Nephron progenitor cell (in vitro differentiated cells): Measurements from ENCODE around the gene MINAR1.
"Not testable (repeated sequence)": the region's sequence is repeated elsewhere in the genome, so short reads cannot be mapped to it uniquely, and the experiment has no call there.

Experiments
- DNase-seq: peaks from one replicate; pipeline ENCODE4 v3.0.0; 2021
- H3K27ac Mint-ChIP-seq: 2 replicates; pipeline ENCODE4 v1.8.0; 2021; ENCODE audit warnings: mild to moderate bottlenecking, moderate library complexity, mixed read lengths
- H3K27me3 Mint-ChIP-seq: 2 replicates; pipeline ENCODE4 v1.8.0; 2021; ENCODE audit warnings: mild to moderate bottlenecking, low read depth, mixed read lengths; ENCODE audit not compliant: poor library complexity
- H3K36me3 Mint-ChIP-seq: 2 replicates; pipeline ENCODE4 v1.8.0; 2021; ENCODE audit warnings: low read depth, mixed read lengths
- H3K4me1 Mint-ChIP-seq: 2 replicates; pipeline ENCODE4 v1.8.0; 2021; ENCODE audit warnings: mixed read lengths
- H3K4me3 Mint-ChIP-seq: 2 replicates; pipeline ENCODE4 v1.8.0; 2021; ENCODE audit warnings: mild to moderate bottlenecking, moderate library complexity, mixed read lengths
- H3K9me3 Mint-ChIP-seq: 2 replicates; pipeline ENCODE4 v1.8.0; 2021; ENCODE audit warnings: mild to moderate bottlenecking, moderate library complexity, mixed read lengths
- TF ChIP-seq, protein P1 (sequence below): fragments of 200-600 bp; sonication (generic); IDR thresholded peaks from 2 replicates; pipeline ENCODE4 v1.5.0; 2021; ENCODE audit warnings: antibody characterized with exemption

Gene MINAR1

DNA sequence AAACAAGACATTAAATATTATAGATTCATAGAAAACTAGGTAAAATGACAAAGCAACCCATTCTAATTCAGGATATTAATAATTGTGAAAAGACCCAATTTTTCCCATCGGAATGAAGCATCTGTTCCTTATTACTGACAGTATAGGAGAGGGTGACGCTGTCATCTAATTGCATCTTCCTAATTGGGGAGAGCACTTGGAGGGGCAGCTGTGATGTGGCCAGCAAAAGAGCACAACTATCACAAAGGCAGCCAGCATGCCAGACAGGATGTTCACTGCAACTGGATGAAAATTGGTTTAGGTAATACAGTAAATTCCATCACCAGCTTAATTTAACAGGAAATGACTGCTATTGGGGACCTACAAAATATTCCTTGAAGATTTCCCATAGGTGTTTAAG, 21.9 kb upstream of the MINAR1 start:
- TF ChIP-seq, protein P1, sequence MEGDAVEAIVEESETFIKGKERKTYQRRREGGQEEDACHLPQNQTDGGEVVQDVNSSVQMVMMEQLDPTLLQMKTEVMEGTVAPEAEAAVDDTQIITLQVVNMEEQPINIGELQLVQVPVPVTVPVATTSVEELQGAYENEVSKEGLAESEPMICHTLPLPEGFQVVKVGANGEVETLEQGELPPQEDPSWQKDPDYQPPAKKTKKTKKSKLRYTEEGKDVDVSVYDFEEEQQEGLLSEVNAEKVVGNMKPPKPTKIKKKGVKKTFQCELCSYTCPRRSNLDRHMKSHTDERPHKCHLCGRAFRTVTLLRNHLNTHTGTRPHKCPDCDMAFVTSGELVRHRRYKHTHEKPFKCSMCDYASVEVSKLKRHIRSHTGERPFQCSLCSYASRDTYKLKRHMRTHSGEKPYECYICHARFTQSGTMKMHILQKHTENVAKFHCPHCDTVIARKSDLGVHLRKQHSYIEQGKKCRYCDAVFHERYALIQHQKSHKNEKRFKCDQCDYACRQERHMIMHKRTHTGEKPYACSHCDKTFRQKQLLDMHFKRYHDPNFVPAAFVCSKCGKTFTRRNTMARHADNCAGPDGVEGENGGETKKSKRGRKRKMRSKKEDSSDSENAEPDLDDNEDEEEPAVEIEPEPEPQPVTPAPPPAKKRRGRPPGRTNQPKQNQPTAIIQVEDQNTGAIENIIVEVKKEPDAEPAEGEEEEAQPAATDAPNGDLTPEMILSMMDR: no peak
- no peak for DNase-seq
- H3K4me3 Mint-ChIP-seq: no peak overlapping the region
- peaks cover 18% of the 10 kb centered on the region for H3K4me1 Mint-ChIP-seq
- H3K9me3 Mint-ChIP-seq: no peaks in the 10 kb centered on the region
- H3K27me3 Mint-ChIP-seq: no peaks in the 10 kb centered on the region
- H3K36me3 Mint-ChIP-seq: no peaks in the 10 kb centered on the region
- no peak overlapping the region for H3K27ac Mint-ChIP-seq

DNA sequence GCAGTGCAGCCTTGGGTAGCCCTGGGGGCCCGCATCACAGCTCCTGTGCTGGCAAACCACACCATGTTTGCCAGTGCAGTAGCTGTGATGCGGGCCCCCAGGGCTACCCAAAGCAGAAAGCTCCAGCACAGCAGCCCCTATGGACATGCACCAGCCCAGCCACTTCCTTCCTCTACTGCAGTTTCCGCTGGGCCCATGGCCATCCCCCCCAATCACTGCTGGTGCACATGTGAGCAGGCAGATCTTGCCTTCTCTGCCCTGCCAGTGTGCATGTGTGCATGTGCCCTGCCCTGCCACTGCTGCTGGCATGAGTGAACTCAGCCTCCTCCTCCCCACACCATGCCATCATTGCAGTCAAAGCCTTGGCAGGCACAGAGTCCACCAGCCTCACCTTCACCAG, 20.1 kb upstream of the MINAR1 start:
- TF ChIP-seq, protein P1: no peak
- Mint-ChIP-seq H3K9me3 (no peaks in the 10 kb centered on the region), H3K4me3 (no peak overlapping the region), H3K36me3 (no peaks in the 10 kb centered on the region), H3K27me3 (peaks cover 3% of the 10 kb centered on the region), H3K27ac (peak overlapping the region; percentile 19), H3K4me1 (peaks cover 13% of the 10 kb centered on the region)
- no peak for DNase-seq

DNA sequence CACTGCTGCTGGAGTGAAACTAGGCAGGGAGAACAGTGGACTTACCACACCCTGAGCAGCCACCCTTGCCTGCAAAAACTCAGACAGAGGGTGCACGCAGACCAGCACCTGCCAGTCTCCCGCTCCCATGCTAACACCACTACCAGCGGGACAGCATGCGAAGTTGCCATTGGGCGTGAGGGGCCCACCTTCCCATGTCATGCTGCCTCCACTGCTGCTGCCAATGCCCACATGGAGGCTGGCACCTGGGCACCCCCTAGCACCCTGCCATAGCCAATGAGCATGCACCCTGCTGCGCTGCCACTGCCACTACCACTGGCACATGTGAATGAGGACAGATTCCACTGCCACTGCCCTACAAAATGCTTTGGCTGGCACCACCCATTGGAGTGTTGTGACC, 19.7 kb upstream of the MINAR1 start:
- Mint-ChIP-seq H3K27ac (peak overlapping the region; percentile 19), H3K27me3 (peaks cover 3% of the 10 kb centered on the region), H3K4me1 (peaks cover 13% of the 10 kb centered on the region), H3K36me3 (no peaks in the 10 kb centered on the region), H3K9me3 (no peaks in the 10 kb centered on the region), H3K4me3 (no peak overlapping the region)
- TF ChIP-seq, protein P1: no peak
- no peak for DNase-seq

DNA sequence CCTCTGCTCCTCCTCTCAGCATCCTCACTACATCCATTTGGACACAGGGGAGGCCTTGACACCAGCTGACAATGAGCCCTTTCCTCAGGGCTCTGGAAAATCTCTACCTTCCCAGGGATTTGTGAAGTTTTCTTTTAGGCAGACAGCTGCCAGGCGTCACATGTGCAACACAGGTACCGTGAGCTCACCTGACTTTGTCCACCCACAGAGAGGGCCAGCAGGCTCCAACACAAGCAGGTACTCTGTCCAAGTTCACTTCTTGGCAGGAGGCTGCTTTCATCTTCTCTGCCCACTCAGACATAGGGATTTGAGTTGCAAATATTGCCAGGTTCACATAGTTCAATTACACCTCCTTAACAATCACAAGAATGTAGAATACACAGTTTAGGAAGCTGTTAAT, 15.3 kb upstream of the MINAR1 start:
- peaks cover 19% of the 10 kb centered on the region for H3K4me1 Mint-ChIP-seq
- H3K4me3 Mint-ChIP-seq: no peak overlapping the region
- peaks cover 3% of the 10 kb centered on the region for H3K27me3 Mint-ChIP-seq
- TF ChIP-seq, protein P1: no peak
- H3K9me3 Mint-ChIP-seq: no peaks in the 10 kb centered on the region
- no peak for DNase-seq
- H3K36me3 Mint-ChIP-seq: no peaks in the 10 kb centered on the region
- no peak overlapping the region for H3K27ac Mint-ChIP-seq

DNA sequence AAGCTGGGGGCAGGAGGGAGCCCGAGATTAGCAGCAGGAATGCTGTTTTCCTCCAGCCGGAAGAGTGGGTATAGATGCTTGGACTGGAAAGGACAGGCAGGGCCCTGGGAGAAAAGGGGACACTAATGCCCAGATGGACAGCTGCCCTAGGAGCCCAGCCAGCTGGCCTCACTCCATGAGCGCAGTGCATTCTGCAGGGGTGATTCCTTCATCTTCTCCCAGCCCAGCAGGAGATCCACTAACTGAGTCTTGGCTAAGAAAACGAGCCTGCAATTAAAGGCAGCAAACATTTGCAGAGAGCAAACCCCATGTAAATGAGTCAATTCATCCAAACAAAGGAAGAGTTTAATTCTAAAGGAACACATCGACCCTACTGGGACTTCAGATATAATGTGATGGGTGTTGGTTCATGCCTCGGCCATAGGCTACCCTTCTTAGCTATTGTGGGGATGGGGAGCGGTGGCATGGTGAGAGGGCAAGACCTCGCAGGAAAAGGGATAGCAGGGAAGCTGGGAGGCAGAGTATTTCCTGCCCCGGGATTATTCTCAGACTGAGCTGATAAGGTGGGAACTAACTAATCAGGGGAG, 13.3 kb upstream of the MINAR1 start:
- no peak overlapping the region for H3K4me3 Mint-ChIP-seq
- H3K36me3 Mint-ChIP-seq: no peaks in the 10 kb centered on the region
- peaks cover 3% of the 10 kb centered on the region for H3K27me3 Mint-ChIP-seq
- peak overlapping the region; percentile 24 for H3K27ac Mint-ChIP-seq
- peaks cover 19% of the 10 kb centered on the region for H3K4me1 Mint-ChIP-seq
- no peak for DNase-seq
- TF ChIP-seq, protein P1: no peak
- no peaks in the 10 kb centered on the region for H3K9me3 Mint-ChIP-seq

DNA sequence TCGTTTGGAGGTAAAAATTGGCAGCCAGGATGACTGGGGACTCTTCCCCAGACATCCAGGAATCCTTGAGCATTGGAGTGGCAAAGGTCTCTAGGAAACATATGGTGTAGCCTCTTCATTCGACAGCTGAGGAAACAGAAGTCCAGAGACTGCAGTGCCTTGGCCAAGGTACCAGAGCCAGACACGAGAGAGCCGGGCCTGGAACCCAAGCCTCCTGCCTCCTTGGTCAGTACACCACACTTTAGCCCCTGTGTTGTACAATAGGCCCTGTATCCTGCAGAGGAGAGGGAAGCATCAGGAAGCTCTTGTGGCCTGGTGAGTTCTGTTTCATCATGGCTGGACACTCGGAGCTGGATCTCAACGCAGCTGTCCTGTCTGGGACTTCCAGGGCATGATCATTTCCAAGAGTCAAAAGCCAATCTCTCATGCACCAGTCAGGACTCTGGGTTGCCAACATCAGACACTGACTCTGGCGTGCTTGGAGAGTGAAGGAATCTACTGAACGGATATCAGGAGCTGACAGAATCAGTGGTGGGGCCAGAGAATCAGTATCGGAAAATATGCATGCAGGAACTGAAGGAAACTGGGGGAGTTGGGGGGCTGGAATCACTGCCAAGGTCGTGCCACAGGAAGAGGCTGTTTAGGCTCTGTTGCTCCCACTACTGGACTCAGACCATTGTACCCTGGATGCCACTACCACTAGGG, 6.4 kb upstream of the MINAR1 start:
- H3K9me3 Mint-ChIP-seq: no peaks in the 10 kb centered on the region
- peaks cover 14% of the 10 kb centered on the region for H3K4me1 Mint-ChIP-seq
- DNase-seq: no peak
- H3K4me3 Mint-ChIP-seq: no peak overlapping the region
- no peak overlapping the region for H3K27ac Mint-ChIP-seq
- H3K27me3 Mint-ChIP-seq: peaks cover 43% of the 10 kb centered on the region
- H3K36me3 Mint-ChIP-seq: peaks cover 4% of the 10 kb centered on the region
- TF ChIP-seq, protein P1: no peak

DNA sequence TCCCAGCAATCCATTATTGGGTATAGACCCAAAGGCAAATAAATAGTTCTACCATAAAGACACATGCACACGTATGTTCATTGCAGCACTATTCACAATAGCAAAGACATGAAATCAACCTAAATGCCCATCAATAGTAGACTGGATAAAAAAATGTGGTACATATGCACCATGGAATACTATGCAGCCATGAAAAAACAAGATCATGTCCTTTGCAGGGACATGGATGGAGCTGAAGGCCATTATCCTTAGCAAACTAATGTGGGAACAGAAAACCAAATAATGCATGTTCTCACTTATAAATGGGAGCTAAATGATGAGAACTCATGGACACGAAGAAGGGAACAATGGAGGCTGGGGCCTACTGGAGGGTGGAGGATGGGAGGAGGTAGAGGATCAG, 5.2 kb upstream of the MINAR1 start:
- H3K36me3 Mint-ChIP-seq, H3K9me3 Mint-ChIP-seq, H3K4me3 Mint-ChIP-seq, H3K27ac Mint-ChIP-seq, DNase-seq: not testable (repeated sequence)
- Mint-ChIP-seq H3K27me3 (peaks cover 52% of the 10 kb centered on the region), H3K4me1 (peaks cover 21% of the 10 kb centered on the region)
